ENCODE measurements around the gene TREM2. TPM values are rescaled to one million over a fixed set of nuclear protein-coding genes. Genes with fewer than 3 reads are reported as not detected.

TREM2 gene
- total RNA-seq, 1 experiment from 2014 or later, result not detected

- intact Hi-C loops (cut with micrococcal nuclease; ENCODE audit: unreplicated experiment), result no loop called here
- Mint-ChIP-seq H3K4me1 (ENCODE audit: low read depth, unreplicated experiment) (no peaks in the 10 kb centered on the region), H3K36me3 (ENCODE audit: insufficient read depth, unreplicated experiment) (no peaks in the 10 kb centered on the region), H3K27ac (ENCODE audit: unreplicated experiment) (no peak overlapping the region), H3K4me3 (ENCODE audit: unreplicated experiment) (no peak overlapping the region), H3K27me3 (ENCODE audit: insufficient read depth, unreplicated experiment) (no peaks in the 10 kb centered on the region), H3K9me3 (ENCODE audit: unreplicated experiment) (no peaks in the 10 kb centered on the region)
- Histone ChIP-seq H3K4me1 (no peaks in the 10 kb centered on the region), H3K4me3 (ENCODE audit: low read depth, low read length) (no peak overlapping the region), H3K9me3 (no peaks in the 10 kb centered on the region), H3K27me3 (replicated peaks; ENCODE audit: control insufficient read depth, insufficient read depth, low read length) (no peaks in the 10 kb centered on the region), H3K36me3 (ENCODE audit: control insufficient read depth, insufficient read depth, low read length) (no peaks in the 10 kb centered on the region)
- no TSS peak for BruUV-seq (replicated peaks)
- DNase-seq, result no peak
- no peak for TF ChIP-seq CTCF (IDR thresholded peaks at IDR 0.05; ENCODE audit: insufficient read depth in 1 of 2, low read depth in 1 of 2, low read length in 1 of 2, severe bottlenecking in 1 of 2, unreplicated experiment in 1 of 2)
- ChIA-PET CTCF (no interaction called here), POLR2A (no interaction called here)
These were observed 40.0 kb downstream of the TREM2 start for GRCh38 chr6:41122918-41123317.

GRCh38 chr6:41122373-41122772, 40.5 kb downstream of the TREM2 start:
- H3K36me3 ChIP-seq (ENCODE audit: control insufficient read depth, insufficient read depth, low read length), result no peaks in the 10 kb centered on the region
- H3K4me3 Mint-ChIP-seq (ENCODE audit: unreplicated experiment), result no peak overlapping the region
- CTCF ChIA-PET, result no interaction called here
- H3K4me1 ChIP-seq, result no peaks in the 10 kb centered on the region
- no peaks in the 10 kb centered on the region for H3K9me3 Mint-ChIP-seq (ENCODE audit: unreplicated experiment)
- H3K27ac Mint-ChIP-seq (ENCODE audit: unreplicated experiment), result no peak overlapping the region
- H3K9me3 ChIP-seq, result no peaks in the 10 kb centered on the region
- intact Hi-C loops (cut with micrococcal nuclease; ENCODE audit: unreplicated experiment), result no loop called here
- BruUV-seq (replicated peaks), result no TSS peak
- POLR2A ChIA-PET, result no interaction called here
- H3K27me3 ChIP-seq (replicated peaks; ENCODE audit: control insufficient read depth, insufficient read depth, low read length), result no peaks in the 10 kb centered on the region
- TF ChIP-seq CTCF (IDR thresholded peaks at IDR 0.05; ENCODE audit: insufficient read depth in 1 of 2, low read depth in 1 of 2, low read length in 1 of 2, severe bottlenecking in 1 of 2, unreplicated experiment in 1 of 2), result no peak
- no peaks in the 10 kb centered on the region for H3K36me3 Mint-ChIP-seq (ENCODE audit: insufficient read depth, unreplicated experiment)
- H3K27me3 Mint-ChIP-seq (ENCODE audit: insufficient read depth, unreplicated experiment), result no peaks in the 10 kb centered on the region
- no peaks in the 10 kb centered on the region for H3K4me1 Mint-ChIP-seq (ENCODE audit: low read depth, unreplicated experiment)
- H3K4me3 ChIP-seq (ENCODE audit: low read depth, low read length), result no peak overlapping the region
- DNase-seq, result no peak

DNA sequence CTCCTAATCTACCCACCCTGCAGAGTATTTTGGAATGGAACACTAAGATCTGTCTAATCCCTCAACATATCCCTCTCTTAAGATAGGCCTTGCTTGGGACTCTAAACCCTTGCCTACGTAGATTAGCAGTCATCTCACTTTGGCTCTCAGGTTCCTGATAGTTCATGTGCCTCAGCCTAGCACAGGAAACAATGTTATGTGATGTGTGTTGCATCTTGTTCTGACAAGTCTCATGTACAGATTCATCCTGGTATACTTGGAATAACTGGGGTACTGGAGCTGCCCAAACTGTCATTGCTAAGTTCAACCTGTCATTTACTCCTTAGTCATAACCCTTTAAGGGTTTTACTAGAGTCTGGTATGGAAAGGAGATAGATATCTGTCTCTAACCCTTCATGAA, 42.9 kb downstream of the TREM2 start:
- no peaks in the 10 kb centered on the region for H3K9me3 ChIP-seq
- Mint-ChIP-seq H3K27ac (ENCODE audit: unreplicated experiment) (no peak overlapping the region), H3K27me3 (ENCODE audit: insufficient read depth, unreplicated experiment) (no peaks in the 10 kb centered on the region), H3K4me3 (ENCODE audit: unreplicated experiment) (no peak overlapping the region), H3K4me1 (ENCODE audit: low read depth, unreplicated experiment) (peaks cover 6% of the 10 kb centered on the region), H3K9me3 (ENCODE audit: unreplicated experiment) (no peaks in the 10 kb centered on the region), H3K36me3 (ENCODE audit: insufficient read depth, unreplicated experiment) (no peaks in the 10 kb centered on the region)
- no peaks in the 10 kb centered on the region for H3K36me3 ChIP-seq (ENCODE audit: control insufficient read depth, insufficient read depth, low read length)
- no peak for TF ChIP-seq CTCF (IDR thresholded peaks at IDR 0.05; ENCODE audit: insufficient read depth in 1 of 2, low read depth in 1 of 2, low read length in 1 of 2, severe bottlenecking in 1 of 2, unreplicated experiment in 1 of 2)
- H3K27me3 ChIP-seq (replicated peaks; ENCODE audit: control insufficient read depth, insufficient read depth, low read length), result no peaks in the 10 kb centered on the region
- no peak overlapping the region for H3K4me3 ChIP-seq (ENCODE audit: low read depth, low read length)
- intact Hi-C loops (cut with micrococcal nuclease; ENCODE audit: unreplicated experiment), result no loop called here
- no peaks in the 10 kb centered on the region for H3K4me1 ChIP-seq
- CTCF ChIA-PET, result no interaction called here
- DNase-seq, result no peak
- BruUV-seq (replicated peaks), result no TSS peak
- POLR2A ChIA-PET, result no interaction called here
